DND-41 (cell line): ENCODE data around the gene ZNF324.

Experiments
- EZH2 ChIP-seq: IDR thresholded peaks from 3 replicates; pipeline ENCODE4 v1.6.1; 2012; ENCODE audit warnings: borderline replicate concordance, low read depth, mild to moderate bottlenecking, moderate library complexity, low read length, inconsistent platforms; ENCODE audit not compliant: severe bottlenecking
- TF ChIP-seq, protein P1 (sequence below): IDR thresholded peaks from 2 replicates; pipeline ENCODE4 v1.5.1; 2012; ENCODE audit warnings: borderline replicate concordance, low read length, moderate library complexity, mild to moderate bottlenecking; ENCODE audit not compliant: poor library complexity, severe bottlenecking; ENCODE audit errors: extremely low read depth

DNA sequence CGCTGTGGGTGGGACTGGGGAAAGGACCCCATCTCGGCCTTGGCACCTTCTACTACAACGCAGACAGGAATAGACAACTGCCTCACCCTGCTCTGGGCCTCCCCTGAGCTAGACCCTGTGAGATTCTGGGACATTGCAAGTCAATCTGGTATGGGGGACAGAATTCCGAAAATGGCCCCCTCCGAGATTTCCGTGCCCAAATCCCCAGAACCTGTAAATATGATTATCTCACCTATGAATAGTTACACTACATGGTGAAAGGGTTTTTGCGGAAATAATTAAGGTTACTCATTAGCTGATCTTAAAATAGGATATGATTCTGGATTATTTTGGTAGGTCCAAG lies 53.3 kb downstream of the ZNF324 start:
- TF ChIP-seq, protein P1, sequence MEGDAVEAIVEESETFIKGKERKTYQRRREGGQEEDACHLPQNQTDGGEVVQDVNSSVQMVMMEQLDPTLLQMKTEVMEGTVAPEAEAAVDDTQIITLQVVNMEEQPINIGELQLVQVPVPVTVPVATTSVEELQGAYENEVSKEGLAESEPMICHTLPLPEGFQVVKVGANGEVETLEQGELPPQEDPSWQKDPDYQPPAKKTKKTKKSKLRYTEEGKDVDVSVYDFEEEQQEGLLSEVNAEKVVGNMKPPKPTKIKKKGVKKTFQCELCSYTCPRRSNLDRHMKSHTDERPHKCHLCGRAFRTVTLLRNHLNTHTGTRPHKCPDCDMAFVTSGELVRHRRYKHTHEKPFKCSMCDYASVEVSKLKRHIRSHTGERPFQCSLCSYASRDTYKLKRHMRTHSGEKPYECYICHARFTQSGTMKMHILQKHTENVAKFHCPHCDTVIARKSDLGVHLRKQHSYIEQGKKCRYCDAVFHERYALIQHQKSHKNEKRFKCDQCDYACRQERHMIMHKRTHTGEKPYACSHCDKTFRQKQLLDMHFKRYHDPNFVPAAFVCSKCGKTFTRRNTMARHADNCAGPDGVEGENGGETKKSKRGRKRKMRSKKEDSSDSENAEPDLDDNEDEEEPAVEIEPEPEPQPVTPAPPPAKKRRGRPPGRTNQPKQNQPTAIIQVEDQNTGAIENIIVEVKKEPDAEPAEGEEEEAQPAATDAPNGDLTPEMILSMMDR = no peak
- no peak for TF ChIP-seq EZH2
